Measurements from ENCODE around the gene GTF3C2.

GRCh38 chr2:27322301-27322765 lies 34.2 kb downstream of the GTF3C2 start:
- TF ChIP-seq ZNF580 (CRISPR knock-in tag; IDR thresholded peaks at IDR 0.05; ENCODE audit: borderline replicate concordance, low read depth) (no peak), CHD2 (IDR thresholded peaks at IDR 0.05; ENCODE audit: low read depth, low read length) (no peak), MXI1 (IDR thresholded peaks at IDR 0.05; ENCODE audit: borderline replicate concordance, low read depth, low read length) (no peak), ISX (CRISPR knock-in tag; conservative IDR thresholded peaks at IDR 0.05) (no peak), MATR3 (CRISPR knock-in tag; IDR thresholded peaks at IDR 0.05) (no peak), KDM1A (CRISPR knock-in tag; IDR thresholded peaks at IDR 0.05) (no peak), SMAD3 (CRISPR knock-in tag; IDR thresholded peaks at IDR 0.05) (no peak), ZNF790 (CRISPR knock-in tag; IDR thresholded peaks at IDR 0.05; ENCODE audit: borderline replicate concordance) (no peak)
